Endothelial cell of umbilical vein (primary cell): Measurements from ENCODE around the gene SMG9. TPM values are rescaled to one million over a fixed set of nuclear protein-coding genes. Genes with fewer than 3 reads are reported as not detected.
A peak's percentile ranks its signal among the peaks of the same experiment; 100 is the strongest.
"Not testable (repeated sequence)": the region's sequence is repeated elsewhere in the genome, so short reads cannot be mapped to it uniquely, and the experiment has no call there.

ENCODE experiments used
- BruUV-seq: library from RNA; stranded (reverse); fragments of 400-500 nt; replicated peaks from 2 replicates; lab custom pipeline; 2021; lab: Mats Ljungman, UMichigan
- CTCF ChIA-PET: fragments of 300-600, 350-600 bp; sonication (Branson Sonifier 250); formaldehyde crosslinking; loops from one replicate; lab custom pipeline; 2021; ENCODE audit warnings: antibody characterized with exemption, inconsistent platforms; lab: Charles Lee
- POLR2A ChIA-PET: fragments of 300-600, 350-600 bp; sonication (Branson Sonifier 250); formaldehyde crosslinking; loops from one replicate; lab custom pipeline; 2021; ENCODE audit warnings: antibody characterized with exemption, inconsistent platforms; lab: Charles Lee
- DNase-seq: peaks from one replicate; pipeline ENCODE4 v3.0.0-alpha.2; 2011; ENCODE audit warnings: low read depth, low spot score
- FAIRE-seq: peaks from 2 replicates; lab custom pipeline; 2011; peaks lifted over from hg19 to GRCh38; lab: Jason Lieb, UNC
- H2AFZ ChIP-seq: 2 replicates; pipeline ENCODE4 v1.6.0; 2012; ENCODE audit warnings: low read depth, low read length, control low read depth, inconsistent platforms
- H3K27ac ChIP-seq: 2 replicates; pipeline ENCODE4 v1.5.1; 2011; ENCODE audit warnings: low read depth, mild to moderate bottlenecking, control low read depth, low read length, moderate library complexity; ENCODE audit not compliant: insufficient read depth
- H3K27me3 ChIP-seq, 2 experiments: 2 replicates each; pipeline versions ENCODE4 v1.6.0 to v1.6.1; 2011; ENCODE audit warnings: low read length in 2 of 2, mixed read lengths in 1 of 2; ENCODE audit not compliant: control insufficient read depth in 2 of 2, insufficient read depth in 2 of 2
- H3K36me3 ChIP-seq, 2 experiments: 2 replicates in 1 of 2; 3 replicates in 1 of 2; pipeline ENCODE4 v1.5.1; 2011; ENCODE audit warnings: low read length in 2 of 2, mild to moderate bottlenecking in 1 of 2, moderate library complexity in 1 of 2; ENCODE audit not compliant: control insufficient read depth in 2 of 2, insufficient read depth in 2 of 2; ENCODE audit errors: extremely low read depth in 1 of 2
- H3K4me1 ChIP-seq: 3 replicates; pipeline ENCODE4 v1.5.1; 2011; ENCODE audit warnings: mild to moderate bottlenecking, low read length; ENCODE audit not compliant: control insufficient read depth, insufficient read depth; ENCODE audit errors: extremely low read depth
- H3K4me2 ChIP-seq: 2 replicates; pipeline ENCODE4 v1.6.1; 2011; ENCODE audit warnings: low read length, control low read depth, mixed read lengths; ENCODE audit not compliant: insufficient read depth
- H3K4me3 ChIP-seq, 3 experiments: fragments of 200-600 bp in 1 of 3; sonication (generic), shearing (Covaris generic) in 1 of 3; replicated peaks in 1 of 3; 2 replicates each; pipeline ENCODE4 v1.5.1; 2011 to 2016; ENCODE audit warnings: control low read depth in 3 of 3, low read length in 3 of 3, mild to moderate bottlenecking in 2 of 3, inconsistent platforms in 1 of 3, low read depth in 1 of 3, moderate library complexity in 1 of 3; ENCODE audit not compliant: insufficient read depth in 1 of 3
- H3K79me2 ChIP-seq: 2 replicates; pipeline ENCODE4 v1.6.0; 2012; ENCODE audit warnings: low read length, inconsistent platforms; ENCODE audit not compliant: control insufficient read depth, insufficient read depth
- H3K9ac ChIP-seq: replicated peaks from 2 replicates; pipeline ENCODE3; 2011; ENCODE audit warnings: low read length, control low read depth; ENCODE audit not compliant: insufficient read depth; ENCODE audit errors: extremely low read depth
- H3K9me1 ChIP-seq: replicated peaks from 3 replicates; pipeline ENCODE4 v1.6.0; 2011; ENCODE audit warnings: mild to moderate bottlenecking, low read length; ENCODE audit not compliant: control insufficient read depth, insufficient read depth; ENCODE audit errors: extremely low read depth
- H3K9me3 ChIP-seq: replicated peaks from 2 replicates; pipeline ENCODE4 v1.5.1; 2012; ENCODE audit warnings: low read length, inconsistent platforms; ENCODE audit not compliant: control insufficient read depth, insufficient read depth
- H4K20me1 ChIP-seq: replicated peaks from 2 replicates; pipeline ENCODE3; 2011; ENCODE audit warnings: mild to moderate bottlenecking, low read length; ENCODE audit not compliant: control insufficient read depth, insufficient read depth; ENCODE audit errors: extremely low read depth
- FOS ChIP-seq: IDR thresholded peaks from 2 replicates; pipeline ENCODE4 v1.6.1; 2011; ENCODE audit warnings: mild to moderate bottlenecking, low read length, moderate library complexity, borderline replicate concordance; ENCODE audit not compliant: insufficient read depth
- JUN ChIP-seq: IDR thresholded peaks from 2 replicates; pipeline ENCODE4 v1.6.1; 2011; ENCODE audit warnings: borderline replicate concordance, low read depth; ENCODE audit not compliant: insufficient read length, insufficient read depth
- POLR2AphosphoS5 ChIP-seq: IDR thresholded peaks from 2 replicates; pipeline ENCODE4 v1.6.1; 2012; ENCODE audit warnings: low read depth, mild to moderate bottlenecking, control low read depth, low read length, moderate library complexity; ENCODE audit not compliant: insufficient read depth
- dilution Hi-C: fragments of 300-500 bp; cut with MboI; formaldehyde crosslinking; loops from one replicate; pipeline ENCODE4 v1.15.0; 2019; ENCODE audit warnings: low sequenced_read_pairs; ENCODE audit not compliant: extremely low pct_ligation_motif_present
- intact Hi-C: fragments of 100-400 bp; cut with micrococcal nuclease; formaldehyde crosslinking; loops from one replicate; pipeline ENCODE4 v1.10.0; 2022
- polyA plus RNA-seq, 4 experiments: library from polyadenylated mRNA; depleted of rRNA in 3 of 4; stranded (reverse) in 3 of 4; unstranded in 1 of 4; fragments of >200 nt; gene quantifications; 2 replicates each; pipeline versions ENCODE4 v1.2.1 to v1.2.3, GENCODE V29; 2011 to 2012; ENCODE audit warnings: missing spikeins in 1 of 4
- total RNA-seq: library from RNA; stranded (reverse); gene quantifications from 2 replicates; pipeline ENCODE4 v1.2.3, GENCODE V29; 2021
- TF ChIP-seq, protein P1 (sequence below): IDR thresholded peaks from 2 replicates; pipeline ENCODE4 v1.6.1; 2011; ENCODE audit not compliant: insufficient read depth, insufficient read length

Gene SMG9
- total and polyA plus RNA-seq, 2 donors (not counting 3 experiments of a cell fraction or from before 2014, with no cell fraction given), result 25.5 to 45.0 TPM

DNA sequence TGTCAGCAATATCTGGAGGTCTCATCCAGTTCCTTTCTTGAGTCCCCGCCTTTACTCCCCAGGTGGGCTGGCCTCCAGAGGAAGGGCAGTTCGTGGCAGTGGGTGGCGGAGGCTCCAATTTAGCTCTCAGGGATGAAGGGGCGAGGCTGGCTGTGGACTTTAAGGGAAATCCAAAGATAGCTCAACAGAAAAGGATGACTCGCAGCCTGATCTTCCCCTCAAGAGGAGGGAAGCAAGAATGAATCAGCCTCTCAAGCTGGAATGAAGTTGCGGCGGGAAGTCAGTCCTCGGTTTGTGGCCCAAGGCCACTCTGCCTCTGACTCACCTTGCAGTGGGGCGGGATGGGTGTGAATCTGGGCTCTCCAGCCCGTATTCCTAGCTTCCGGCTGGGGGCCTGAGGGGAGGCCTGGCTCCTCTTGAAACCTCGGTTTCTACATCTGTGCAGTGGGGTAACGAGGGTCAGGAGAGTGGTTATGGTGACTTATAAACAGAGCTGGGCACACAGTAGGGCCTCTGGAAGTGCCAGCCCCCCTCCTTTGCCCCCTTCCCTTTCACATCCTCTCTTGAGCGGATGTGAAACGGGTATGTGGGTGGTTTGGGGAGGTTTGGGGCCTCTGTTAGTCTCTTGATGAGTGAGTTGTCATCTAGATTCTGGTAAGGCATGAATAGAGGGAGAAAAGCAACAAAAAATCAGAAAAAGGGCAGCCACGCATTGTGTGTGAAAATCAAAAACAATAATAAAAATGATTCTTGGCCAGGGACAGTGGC lies 10.5 kb upstream of the SMG9 start:
- no peaks in the 10 kb centered on the region for H3K79me2 ChIP-seq
- DNase-seq, result peak; percentile 68
- TF ChIP-seq POLR2AphosphoS5, result peak; percentile 62
- TF ChIP-seq, protein P1, sequence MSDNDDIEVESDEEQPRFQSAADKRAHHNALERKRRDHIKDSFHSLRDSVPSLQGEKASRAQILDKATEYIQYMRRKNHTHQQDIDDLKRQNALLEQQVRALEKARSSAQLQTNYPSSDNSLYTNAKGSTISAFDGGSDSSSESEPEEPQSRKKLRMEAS, result no peak
- TF ChIP-seq FOS, result peak; percentile 99
- peak; percentile 29 for TF ChIP-seq JUN
- H4K20me1 ChIP-seq, result no peaks in the 10 kb centered on the region
- H3K27me3 ChIP-seq, result no peaks in the 10 kb centered on the region
- H3K4me3 ChIP-seq, result no peak overlapping the region
- H3K4me2 ChIP-seq, result peak overlapping the region; percentile 42
- CTCF ChIA-PET, result interaction anchor here (1.1 to 4.9 kb wide), 12 partner anchors 8 to 97 kb away, joined by 3 to 114 read pairs (median 6); partner anchors contain the start of genes PLAUR and SMG9
- H3K9ac ChIP-seq, result no peak overlapping the region
- intact Hi-C loops, result loop anchor here (1.0 to 5.0 kb wide), 2 partner anchors 8 to 63 kb away; no protein-coding TSS in a partner anchor
- BruUV-seq, result no TSS peak
- peak; percentile 96 for FAIRE-seq
- peak overlapping the region; percentile 61 for H3K27ac ChIP-seq
- H3K9me1 ChIP-seq, result no peaks in the 10 kb centered on the region
- H3K9me3 ChIP-seq, result no peaks in the 10 kb centered on the region
- no peaks in the 10 kb centered on the region for H3K36me3 ChIP-seq
- dilution Hi-C loops, result no loop called here
- POLR2A ChIA-PET, result interaction anchor here (0.7 to 1.1 kb wide), 2 partner anchors 10 to 44 kb away, joined by 3 read pairs; partner anchors contain the start of gene SMG9
- peaks cover 17% of the 10 kb centered on the region for H3K4me1 ChIP-seq
- peak overlapping the region; percentile 12 for H2AFZ ChIP-seq

DNA sequence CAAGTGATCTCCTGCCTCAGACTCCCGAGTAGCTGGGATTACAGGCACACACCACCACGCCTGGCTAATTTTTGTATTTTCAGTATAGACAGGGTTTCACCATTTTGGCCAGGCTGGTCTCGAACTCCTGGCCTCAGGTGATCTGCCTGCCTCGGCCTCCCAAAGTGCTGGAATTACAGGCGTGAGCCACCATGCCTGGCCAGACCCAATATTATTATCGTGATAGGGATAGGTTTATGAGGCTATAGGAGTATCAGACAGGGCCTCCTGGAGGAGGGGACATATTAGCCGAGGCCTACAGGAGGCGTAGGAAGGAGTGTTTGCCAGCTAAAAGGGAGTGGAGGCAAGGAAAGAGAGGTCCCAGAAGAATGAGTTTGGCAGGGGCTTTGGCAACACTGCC lies 9.9 kb upstream of the SMG9 start:
- CTCF ChIA-PET, result interaction anchor here (1.1 to 4.9 kb wide), 13 partner anchors 8 to 96 kb away, joined by 3 to 114 read pairs (median 7); partner anchors contain the start of genes PLAUR and SMG9
- H3K36me3 ChIP-seq, H3K9me3 ChIP-seq, dilution Hi-C loops, H3K9me1 ChIP-seq, H4K20me1 ChIP-seq, DNase-seq, H3K27me3 ChIP-seq, H3K9ac ChIP-seq, FAIRE-seq, H3K79me2 ChIP-seq, H3K4me3 ChIP-seq, BruUV-seq: not testable (repeated sequence)
- Histone ChIP-seq H3K4me1 (peaks cover 19% of the 10 kb centered on the region), H2AFZ (peak overlapping the region; percentile 12), H3K27ac (peak overlapping the region; percentile 51), H3K4me2 (peak overlapping the region; percentile 42)
- POLR2A ChIA-PET, result interaction anchor here (1.1 kb wide), 1 partner anchor 10 kb away, joined by 3 read pairs; the partner anchor contains the start of gene SMG9
- intact Hi-C loops, result loop anchor here (1.0 to 5.0 kb wide), 2 partner anchors 7 to 62 kb away; no protein-coding TSS in a partner anchor
